Loucy (cell line): ENCODE data around the gene RGS19.

Experiments
- CTCF ChIP-seq: fragments of 200-600 bp; sonication (generic); conservative IDR thresholded peaks from 2 replicates; pipeline ENCODE4 v1.5.1; 2014; ENCODE audit warnings: mild to moderate bottlenecking, antibody characterized with exemption, low read length
- EZH2phosphoT487 ChIP-seq: fragments of 200-600 bp; IDR thresholded peaks from 2 replicates; pipeline ENCODE4 v1.6.1; 2018; ENCODE audit warnings: antibody characterized with exemption, mild to moderate bottlenecking, moderate library complexity, borderline replicate concordance

- TF ChIP-seq CTCF (no peak), EZH2phosphoT487 (no peak)
Measured at GRCh38 chr20:64082820-64083377, 3.6 kb upstream of the RGS19 start.
